ENCODE data around the gene GPX1.

GRCh38 chr3:49339941-49340800 is 18.0 kb downstream of the GPX1 start, which contains the start of gene USP4:
- TF ChIP-seq ZNF384 (IDR thresholded peaks at IDR 0.05): no peak
- no peak for TF ChIP-seq BHLHE40 (IDR thresholded peaks at IDR 0.05; ENCODE audit: borderline replicate concordance)
- TF ChIP-seq FOXM1 (IDR thresholded peaks at IDR 0.05; ENCODE audit: borderline replicate concordance): no peak
- TF ChIP-seq ELF4 (IDR thresholded peaks at IDR 0.05): no peak
- TF ChIP-seq, protein P1, sequence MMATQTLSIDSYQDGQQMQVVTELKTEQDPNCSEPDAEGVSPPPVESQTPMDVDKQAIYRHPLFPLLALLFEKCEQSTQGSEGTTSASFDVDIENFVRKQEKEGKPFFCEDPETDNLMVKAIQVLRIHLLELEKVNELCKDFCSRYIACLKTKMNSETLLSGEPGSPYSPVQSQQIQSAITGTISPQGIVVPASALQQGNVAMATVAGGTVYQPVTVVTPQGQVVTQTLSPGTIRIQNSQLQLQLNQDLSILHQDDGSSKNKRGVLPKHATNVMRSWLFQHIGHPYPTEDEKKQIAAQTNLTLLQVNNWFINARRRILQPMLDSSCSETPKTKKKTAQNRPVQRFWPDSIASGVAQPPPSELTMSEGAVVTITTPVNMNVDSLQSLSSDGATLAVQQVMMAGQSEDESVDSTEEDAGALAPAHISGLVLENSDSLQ (IDR thresholded peaks at IDR 0.05): no peak
- no peak for TF ChIP-seq ARNT (IDR thresholded peaks at IDR 0.05)
